Muscle layer of duodenum (tissue), 2 donors: ENCODE results near the gene ITGBL1.

Experiments
- H3K27ac ChIP-seq: one replicate; pipeline ENCODE4 v1.7.0; 2013; ENCODE audit warnings: mild to moderate bottlenecking, low read length
- H3K27me3 ChIP-seq: one replicate; pipeline ENCODE4 v1.7.0; 2013; ENCODE audit warnings: low read depth, mild to moderate bottlenecking, control low read depth, low read length
- H3K36me3 ChIP-seq, 2 donors: one replicate each; pipeline ENCODE4 v1.7.0; 2013; ENCODE audit warnings: low read length in 2 of 2, control low read depth in 1 of 2, mild to moderate bottlenecking in 1 of 2; ENCODE audit not compliant: insufficient read depth in 2 of 2, control insufficient read depth in 1 of 2
- H3K4me1 ChIP-seq, 2 donors: one replicate each; pipeline ENCODE4 v1.7.0; 2013; ENCODE audit warnings: low read length in 2 of 2, mild to moderate bottlenecking in 2 of 2, control low read depth in 1 of 2, moderate library complexity in 1 of 2; ENCODE audit not compliant: insufficient read depth in 2 of 2, control insufficient read depth in 1 of 2
- H3K4me3 ChIP-seq, 2 donors: one replicate each; pipeline ENCODE4 v1.7.0; 2013; ENCODE audit warnings: low read length in 2 of 2, low read depth in 1 of 2, mild to moderate bottlenecking in 1 of 2
- H3K9me3 ChIP-seq, 2 donors: one replicate each; pipeline ENCODE4 v1.7.0; 2013; ENCODE audit warnings: low read length in 2 of 2, control low read depth in 1 of 2, mild to moderate bottlenecking in 1 of 2; ENCODE audit not compliant: control insufficient read depth in 1 of 2
- donor health status: healthy.

ITGBL1 gene

GRCh38 chr13:101575581-101575980 lies 123.1 kb downstream of the ITGBL1 start:
- no peaks in the 10 kb centered on the region for H3K9me3 ChIP-seq
- H3K4me3 ChIP-seq: no peak overlapping the region
- H3K27me3 ChIP-seq: no peaks in the 10 kb centered on the region
- no peak overlapping the region for H3K27ac ChIP-seq
- H3K4me1 ChIP-seq: no peaks in the 10 kb centered on the region
- no peaks in the 10 kb centered on the region for H3K36me3 ChIP-seq

GRCh38 chr13:101576455-101576854 lies 124.0 kb downstream of the ITGBL1 start:
- H3K4me1 ChIP-seq: no peaks in the 10 kb centered on the region
- no peak overlapping the region for H3K27ac ChIP-seq
- no peaks in the 10 kb centered on the region for H3K9me3 ChIP-seq
- H3K36me3 ChIP-seq: no peaks in the 10 kb centered on the region
- no peak overlapping the region for H3K4me3 ChIP-seq
- no peaks in the 10 kb centered on the region for H3K27me3 ChIP-seq

GRCh38 chr13:101576977-101577376 lies 124.5 kb downstream of the ITGBL1 start:
- H3K4me3 ChIP-seq: no peak overlapping the region
- no peaks in the 10 kb centered on the region for H3K4me1 ChIP-seq
- H3K27ac ChIP-seq: no peak overlapping the region
- H3K27me3 ChIP-seq: no peaks in the 10 kb centered on the region
- no peaks in the 10 kb centered on the region for H3K36me3 ChIP-seq
- H3K9me3 ChIP-seq: no peaks in the 10 kb centered on the region

- Histone ChIP-seq H3K27ac (no peak overlapping the region), H3K4me3 (no peak overlapping the region), H3K36me3 (no peaks in the 10 kb centered on the region), H3K27me3 (no peaks in the 10 kb centered on the region), H3K4me1 (no peaks in the 10 kb centered on the region), H3K9me3 (no peaks in the 10 kb centered on the region)
These were observed 126.9 kb downstream of the ITGBL1 start for GRCh38 chr13:101579281-101579802.

- H3K36me3 ChIP-seq: no peaks in the 10 kb centered on the region
- no peak overlapping the region for H3K27ac ChIP-seq
- no peak overlapping the region for H3K4me3 ChIP-seq
- H3K4me1 ChIP-seq: no peaks in the 10 kb centered on the region
- H3K27me3 ChIP-seq: no peaks in the 10 kb centered on the region
- H3K9me3 ChIP-seq: no peaks in the 10 kb centered on the region
These were observed 131.9 kb downstream of the ITGBL1 start for GRCh38 chr13:101584331-101584730.

GRCh38 chr13:101590479-101590878 lies 138.0 kb downstream of the ITGBL1 start:
- no peaks in the 10 kb centered on the region for H3K27me3 ChIP-seq
- no peak overlapping the region for H3K4me3 ChIP-seq
- no peaks in the 10 kb centered on the region for H3K9me3 ChIP-seq
- no peaks in the 10 kb centered on the region for H3K4me1 ChIP-seq
- no peak overlapping the region for H3K27ac ChIP-seq
- no peaks in the 10 kb centered on the region for H3K36me3 ChIP-seq

- Histone ChIP-seq H3K4me1 (no peaks in the 10 kb centered on the region), H3K27me3 (no peaks in the 10 kb centered on the region), H3K36me3 (no peaks in the 10 kb centered on the region), H3K9me3 (no peaks in the 10 kb centered on the region), H3K27ac (no peak overlapping the region), H3K4me3 (no peak overlapping the region)
These were observed 142.5 kb downstream of the ITGBL1 start for GRCh38 chr13:101594936-101595335.

- no peaks in the 10 kb centered on the region for H3K27me3 ChIP-seq
- H3K9me3 ChIP-seq: no peaks in the 10 kb centered on the region
- H3K36me3 ChIP-seq: no peaks in the 10 kb centered on the region
- no peak overlapping the region for H3K27ac ChIP-seq
- H3K4me3 ChIP-seq: no peak overlapping the region
- H3K4me1 ChIP-seq: no peaks in the 10 kb centered on the region
These were observed 144.3 kb downstream of the ITGBL1 start for GRCh38 chr13:101596803-101597202.

- H3K9me3 ChIP-seq: no peaks in the 10 kb centered on the region
- no peak overlapping the region for H3K4me3 ChIP-seq
- no peaks in the 10 kb centered on the region for H3K4me1 ChIP-seq
- H3K36me3 ChIP-seq: no peaks in the 10 kb centered on the region
- no peak overlapping the region for H3K27ac ChIP-seq
- no peaks in the 10 kb centered on the region for H3K27me3 ChIP-seq
These were observed 159.3 kb downstream of the ITGBL1 start for GRCh38 chr13:101611491-101612475.

- Histone ChIP-seq H3K36me3 (no peaks in the 10 kb centered on the region), H3K27ac (no peak overlapping the region), H3K4me3 (no peak overlapping the region), H3K27me3 (no peaks in the 10 kb centered on the region), H3K9me3 (no peaks in the 10 kb centered on the region), H3K4me1 (no peaks in the 10 kb centered on the region)
These were observed 160.3 kb downstream of the ITGBL1 start for GRCh38 chr13:101612735-101613134.

GRCh38 chr13:101614491-101614890 lies 162.0 kb downstream of the ITGBL1 start:
- Histone ChIP-seq H3K9me3 (no peaks in the 10 kb centered on the region), H3K27me3 (no peaks in the 10 kb centered on the region), H3K4me3 (no peak overlapping the region), H3K36me3 (no peaks in the 10 kb centered on the region), H3K4me1 (no peaks in the 10 kb centered on the region), H3K27ac (no peak overlapping the region)
